ENCODE data around the gene MEAF6.

The MEAF6 gene

DNA sequence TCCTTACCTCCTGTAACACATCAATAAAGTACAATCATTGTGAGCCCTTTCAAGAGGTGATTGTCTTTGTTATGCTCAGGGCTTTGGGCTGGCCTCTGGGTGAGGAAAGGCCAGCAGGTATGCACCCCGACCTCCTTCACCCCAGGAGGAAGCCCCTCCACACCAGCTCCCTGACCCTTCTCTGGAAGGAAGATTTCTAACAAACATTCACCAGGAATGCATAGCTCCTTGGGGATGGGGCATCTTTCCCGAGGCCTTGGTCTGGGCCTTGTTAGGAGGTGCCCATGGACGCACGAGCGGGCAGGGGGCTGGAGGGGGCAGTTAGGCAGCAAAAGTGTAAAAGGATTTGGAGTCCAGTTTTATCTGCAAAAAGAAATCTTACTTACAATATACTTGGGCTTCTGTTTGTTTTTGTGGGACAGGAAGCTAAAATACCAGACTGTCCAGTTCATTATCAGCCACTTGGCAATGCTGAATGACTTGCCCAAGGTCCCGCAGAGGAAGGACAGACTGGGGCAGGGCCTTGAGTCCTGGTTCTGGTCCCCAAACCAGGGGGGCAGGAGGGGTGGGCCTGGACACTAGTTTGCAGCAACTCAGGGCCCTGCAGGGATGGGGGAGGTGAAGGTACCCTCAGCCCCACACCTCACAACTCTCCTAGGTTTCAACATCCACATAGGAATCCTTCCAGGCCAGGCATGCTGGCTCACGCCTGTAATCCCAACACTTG is 30.1 kb downstream of the MEAF6 start:
- DNase-seq (ENCODE audit: low read depth) = no peak

- DNase-seq (ENCODE audit: low read depth) = no peak
Measured at GRCh38 chr1:37483785-37484184, 30.8 kb downstream of the MEAF6 start.

- DNase-seq (ENCODE audit: low read depth) = no peak
Measured at GRCh38 chr1:37482796-37483744, 31.5 kb downstream of the MEAF6 start.

GRCh38 chr1:37482004-37482785 is 32.4 kb downstream of the MEAF6 start:
- no peak for DNase-seq (ENCODE audit: low read depth)

GRCh38 chr1:37481289-37482003 is 33.1 kb downstream of the MEAF6 start:
- peak; percentile 53 for DNase-seq (ENCODE audit: low read depth)

DNA sequence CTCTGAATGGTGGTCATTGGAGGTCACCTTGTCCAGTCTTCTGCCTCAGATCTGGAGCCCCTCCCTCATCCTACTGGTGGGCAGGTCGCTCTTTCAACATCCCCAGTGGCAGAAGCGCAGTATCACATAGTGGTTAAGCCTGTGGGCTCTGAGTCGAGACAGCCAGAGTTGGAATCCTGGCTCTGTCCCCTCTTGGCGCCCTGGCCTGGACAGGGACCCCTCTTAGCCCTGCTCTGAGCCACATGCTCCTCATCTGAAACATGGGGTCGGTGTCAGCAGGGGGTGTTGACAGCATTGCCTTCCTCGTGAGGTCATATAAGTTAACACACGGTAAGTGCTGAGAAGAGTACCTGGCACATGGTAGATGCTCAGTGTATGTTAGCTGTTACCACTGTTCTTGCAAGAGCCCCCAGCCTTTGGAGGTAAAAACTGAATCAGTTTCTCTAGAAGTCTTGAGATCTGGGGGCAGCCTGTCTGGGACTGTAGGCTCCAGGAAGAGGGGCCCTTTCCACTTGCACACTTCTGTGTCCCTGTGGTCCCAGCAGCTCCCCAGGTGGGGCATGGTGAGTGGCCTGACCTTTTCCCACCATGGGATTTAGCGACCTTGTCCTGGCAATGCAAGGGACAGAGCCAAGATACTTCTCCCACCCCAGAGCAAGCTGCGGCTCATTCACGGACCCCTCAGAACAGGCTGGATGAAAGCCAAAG is 33.8 kb downstream of the MEAF6 start:
- no peak for DNase-seq (ENCODE audit: low read depth)

DNA sequence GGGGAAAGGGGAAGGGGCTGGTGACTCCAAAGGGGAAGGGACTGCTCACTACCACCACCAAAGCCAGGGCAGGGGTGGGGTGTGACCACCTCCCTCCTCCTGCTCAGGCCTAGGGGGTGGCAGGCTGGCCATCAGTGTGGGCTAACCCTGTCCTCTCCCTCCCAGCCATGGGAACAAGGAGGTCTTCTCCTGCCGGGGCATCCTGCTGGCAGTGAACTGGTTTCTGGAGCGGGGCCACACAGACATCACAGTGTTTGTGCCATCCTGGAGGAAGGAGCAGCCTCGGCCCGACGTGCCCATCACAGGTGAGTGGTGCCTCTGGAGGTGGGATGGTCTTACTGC is 34.5 kb downstream of the MEAF6 start:
- DNase-seq (ENCODE audit: low read depth) = no peak

GRCh38 chr1:37479255-37480124 is 35.1 kb downstream of the MEAF6 start:
- DNase-seq (ENCODE audit: low read depth) = peak; percentile 89

GRCh38 chr1:37478890-37479254 is 35.7 kb downstream of the MEAF6 start:
- DNase-seq (ENCODE audit: low read depth) = no peak

DNA sequence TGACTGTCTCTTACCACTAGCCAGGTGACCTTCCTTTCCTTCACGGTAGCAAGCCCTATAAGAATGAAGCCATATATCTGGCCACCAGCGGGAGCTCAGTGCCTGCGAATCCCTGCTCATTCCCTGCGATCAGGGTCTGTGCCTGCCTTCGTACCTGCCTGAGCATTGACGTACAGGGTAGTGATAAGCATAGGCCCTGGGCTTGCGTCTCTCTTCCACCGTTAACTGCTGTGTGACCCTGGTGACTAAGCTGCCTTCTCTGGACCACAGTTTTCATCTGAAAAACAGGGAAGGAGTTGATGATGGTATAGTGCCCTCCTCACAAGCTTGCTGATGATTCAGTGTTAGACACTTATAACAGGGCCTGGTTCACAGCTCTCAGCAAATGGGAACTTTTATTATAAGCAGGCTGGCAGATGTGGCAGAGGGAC is 36.1 kb downstream of the MEAF6 start:
- DNase-seq (ENCODE audit: low read depth) = no peak

- no peak for DNase-seq (ENCODE audit: low read depth)
Measured at GRCh38 chr1:37477946-37478345, 36.6 kb downstream of the MEAF6 start.

DNA sequence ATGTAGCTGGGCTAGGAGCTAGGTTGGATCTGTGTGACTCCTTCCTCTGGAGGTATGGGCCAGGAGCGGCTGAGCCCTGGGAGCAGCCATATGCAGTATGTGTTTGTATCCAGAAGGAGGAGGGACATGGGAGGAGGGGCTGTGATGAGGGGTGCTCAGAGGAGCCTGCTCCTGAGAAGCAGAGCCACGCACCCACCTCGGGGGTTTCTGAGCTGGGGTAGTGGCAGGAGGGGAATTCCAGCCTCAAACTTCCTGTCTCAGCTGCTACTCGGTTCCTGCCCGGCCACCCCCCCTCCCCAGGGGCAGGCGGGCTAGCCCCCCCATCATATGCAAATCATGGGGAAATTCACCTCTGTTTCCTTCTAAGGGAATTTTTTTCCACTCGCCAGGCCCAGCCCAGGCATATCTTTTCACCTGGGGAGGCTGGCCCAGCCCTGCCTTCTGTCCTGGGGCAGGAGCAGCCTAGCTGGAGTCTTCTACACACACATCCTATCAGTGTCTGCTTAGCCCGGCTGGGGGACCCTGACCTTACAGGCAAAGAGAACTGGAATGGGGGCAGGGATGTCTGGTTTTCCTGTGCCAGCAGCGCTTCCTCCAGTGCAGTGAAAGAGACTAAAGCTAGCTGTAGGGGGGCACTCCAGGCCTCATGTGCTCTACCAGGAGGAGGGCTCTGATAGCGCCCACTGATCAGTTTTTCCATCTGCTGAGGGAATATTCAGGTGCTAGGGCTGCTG is 37.2 kb downstream of the MEAF6 start:
- DNase-seq (ENCODE audit: low read depth) = peak; percentile 70

DNA sequence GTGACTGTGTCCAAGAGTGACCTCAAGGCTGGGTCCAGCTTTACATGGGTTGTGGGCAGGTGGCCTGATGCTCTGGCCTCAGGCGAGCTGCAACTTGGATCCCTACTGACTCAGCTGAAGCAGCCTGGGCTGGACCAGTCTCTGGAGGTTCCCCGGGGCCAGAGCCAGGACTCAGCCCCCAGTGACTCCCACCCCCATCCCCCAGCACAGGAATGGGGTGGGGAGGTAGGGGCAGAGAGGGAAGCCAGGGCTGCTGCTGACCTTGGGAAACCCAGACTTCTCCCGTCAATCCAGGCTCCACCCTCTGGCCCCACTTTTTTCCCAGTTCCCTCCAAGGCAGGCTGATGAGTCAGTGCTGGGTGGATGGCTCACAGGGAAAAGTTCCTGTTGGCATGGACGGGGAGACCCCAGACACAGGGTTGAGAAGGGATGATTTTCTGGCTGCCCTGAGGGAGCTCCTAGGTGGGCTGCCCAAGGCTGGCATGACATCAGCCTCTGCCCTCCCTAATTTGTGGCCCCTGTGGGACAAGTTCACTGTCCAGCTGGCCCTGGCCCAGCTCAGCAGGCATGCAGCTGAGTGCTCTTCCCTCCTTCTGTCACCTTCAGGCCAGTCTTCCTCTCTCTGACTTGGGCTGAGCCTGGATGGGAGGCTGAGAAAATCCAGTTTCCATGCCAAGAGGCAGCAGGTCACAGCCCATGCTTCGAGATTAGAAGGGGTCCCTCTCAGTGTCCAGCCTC is 37.9 kb downstream of the MEAF6 start:
- DNase-seq (ENCODE audit: low read depth) = no peak

DNA sequence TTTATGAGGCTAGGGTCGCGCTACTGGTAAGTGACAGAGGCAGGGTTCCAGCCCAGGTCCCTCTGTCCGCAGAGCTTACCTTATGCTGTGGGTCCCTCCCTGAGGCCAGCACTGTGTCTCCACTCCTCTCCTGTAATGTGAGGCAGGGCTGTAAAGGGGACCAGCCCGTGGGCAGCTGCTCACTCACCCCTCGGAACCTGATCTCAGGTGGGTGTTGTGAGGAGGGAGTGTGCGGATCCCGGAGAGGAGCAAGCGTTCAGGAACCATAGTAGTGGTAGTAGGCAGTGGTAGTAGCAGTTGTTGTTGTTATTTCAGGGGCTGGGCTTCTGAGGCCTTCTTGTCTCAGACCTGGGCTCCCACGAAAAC is 38.5 kb downstream of the MEAF6 start:
- DNase-seq (ENCODE audit: low read depth) = no peak

- DNase-seq (ENCODE audit: low read depth) = no peak
Measured at GRCh38 chr1:37475380-37476086, 39.0 kb downstream of the MEAF6 start.

GRCh38 chr1:37474697-37475379 is 39.7 kb downstream of the MEAF6 start:
- no peak for DNase-seq (ENCODE audit: low read depth)

- peak; percentile 96 for DNase-seq (ENCODE audit: low read depth)
Measured at GRCh38 chr1:37474046-37474696, 40.4 kb downstream of the MEAF6 start, which contains the start of gene ZC3H12A. ZC3H12A (plus strand) TSS chr1:37474580; CDS start chr1:37475497, 917 bp downstream.
